ENCODE results near the gene NTM.
"Not testable (repeated sequence)": the region's sequence is repeated elsewhere in the genome, so short reads cannot be mapped to it uniquely, and the experiment has no call there.

Gene NTM

DNA sequence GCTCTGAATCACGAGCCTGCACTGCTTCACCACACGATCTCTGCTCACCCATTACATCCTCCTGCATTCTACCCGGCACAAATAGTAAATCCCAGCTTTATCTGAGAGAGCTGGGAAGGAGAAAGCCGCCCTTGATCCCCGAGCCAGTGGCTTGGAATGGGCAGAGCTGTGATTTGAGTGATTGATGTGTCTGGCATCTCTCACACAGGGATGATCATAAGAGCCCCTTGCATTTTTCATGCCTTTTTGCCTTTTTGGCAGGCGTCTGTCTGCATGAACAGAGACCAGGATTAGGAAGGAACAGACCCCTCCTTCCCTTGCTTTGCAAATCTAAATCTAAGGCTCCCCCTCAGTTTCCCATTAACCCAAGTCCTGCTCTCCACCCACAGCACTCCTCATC lies 945.3 kb downstream of the NTM start:
- TF ChIP-seq, protein P1, sequence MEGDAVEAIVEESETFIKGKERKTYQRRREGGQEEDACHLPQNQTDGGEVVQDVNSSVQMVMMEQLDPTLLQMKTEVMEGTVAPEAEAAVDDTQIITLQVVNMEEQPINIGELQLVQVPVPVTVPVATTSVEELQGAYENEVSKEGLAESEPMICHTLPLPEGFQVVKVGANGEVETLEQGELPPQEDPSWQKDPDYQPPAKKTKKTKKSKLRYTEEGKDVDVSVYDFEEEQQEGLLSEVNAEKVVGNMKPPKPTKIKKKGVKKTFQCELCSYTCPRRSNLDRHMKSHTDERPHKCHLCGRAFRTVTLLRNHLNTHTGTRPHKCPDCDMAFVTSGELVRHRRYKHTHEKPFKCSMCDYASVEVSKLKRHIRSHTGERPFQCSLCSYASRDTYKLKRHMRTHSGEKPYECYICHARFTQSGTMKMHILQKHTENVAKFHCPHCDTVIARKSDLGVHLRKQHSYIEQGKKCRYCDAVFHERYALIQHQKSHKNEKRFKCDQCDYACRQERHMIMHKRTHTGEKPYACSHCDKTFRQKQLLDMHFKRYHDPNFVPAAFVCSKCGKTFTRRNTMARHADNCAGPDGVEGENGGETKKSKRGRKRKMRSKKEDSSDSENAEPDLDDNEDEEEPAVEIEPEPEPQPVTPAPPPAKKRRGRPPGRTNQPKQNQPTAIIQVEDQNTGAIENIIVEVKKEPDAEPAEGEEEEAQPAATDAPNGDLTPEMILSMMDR (conservative IDR thresholded peaks at IDR 0.05; ENCODE audit: low read length) = no peak
- no peak for DNase-seq (ENCODE audit: low read depth)

DNA sequence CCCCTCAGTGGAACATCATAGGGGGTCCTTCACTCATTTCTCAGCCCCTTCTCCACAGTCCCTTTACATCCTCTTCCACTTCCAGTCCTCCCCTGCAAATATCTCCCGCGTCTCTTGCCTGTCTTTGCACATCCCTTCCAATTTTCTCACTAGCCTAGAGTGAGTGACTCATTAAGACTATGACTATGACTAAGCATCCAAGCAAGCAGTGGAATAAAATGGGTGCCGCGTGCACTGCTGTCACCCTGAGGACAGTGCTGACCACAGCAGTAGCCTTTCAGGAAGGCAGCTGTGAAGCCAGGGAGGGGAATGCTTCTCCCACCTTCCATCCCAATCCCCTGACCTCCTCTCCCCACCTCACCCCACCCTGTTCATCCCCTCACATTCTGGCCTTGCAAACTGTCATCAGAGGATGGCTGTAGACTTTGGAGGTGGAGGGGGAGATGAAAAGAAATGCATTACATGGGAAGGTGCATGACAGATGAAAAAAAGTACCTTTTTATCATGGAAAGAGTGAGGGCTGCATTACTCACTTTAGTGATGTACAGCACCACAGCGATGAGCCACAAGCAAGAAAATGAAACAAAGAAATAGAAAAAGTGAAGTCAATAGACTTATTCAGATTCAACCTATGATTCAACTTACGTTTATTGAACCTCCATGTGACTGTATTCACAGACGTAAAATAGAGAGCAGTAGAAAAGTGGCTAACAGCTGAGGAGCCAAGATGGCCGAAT lies 948.2 kb downstream of the NTM start:
- DNase-seq (ENCODE audit: low read depth) = peak; percentile 61
- TF ChIP-seq, protein P1 (conservative IDR thresholded peaks at IDR 0.05; ENCODE audit: low read length) = peak; percentile 17; the same call in 1 of the 2 replicates
- H3K4me3 ChIP-seq (ENCODE audit: low read length) = no peak overlapping the region

More for the DNA sequence above, 945.3 kb downstream of the NTM start:
- no peak overlapping the region for H3K4me3 ChIP-seq (ENCODE audit: low read length)

DNA sequence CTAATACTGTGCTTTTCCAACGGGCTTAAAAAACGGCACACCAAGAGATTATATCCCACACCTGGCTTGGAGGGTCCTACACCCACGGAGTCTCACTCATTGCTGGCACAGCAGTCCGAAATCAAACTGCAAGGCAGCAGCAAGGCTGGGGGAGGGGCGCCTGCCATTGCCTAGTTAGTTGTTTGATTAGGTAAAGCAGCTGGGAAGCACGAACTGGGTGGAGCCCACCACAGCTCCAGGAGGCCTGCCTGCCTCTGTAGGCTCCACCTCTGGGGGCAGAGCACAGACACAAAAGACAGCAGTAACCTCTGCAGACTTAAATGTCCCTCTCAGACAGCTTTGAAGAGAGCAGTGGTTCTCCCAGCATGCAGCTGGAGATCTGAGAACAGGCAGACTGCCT lies 949.0 kb downstream of the NTM start:
- not testable (repeated sequence) for DNase-seq (ENCODE audit: low read depth)

GRCh38 chr11:132330515-132330914 lies 960.1 kb downstream of the NTM start:
- no peak overlapping the region for H3K4me3 ChIP-seq (ENCODE audit: low read length)
- DNase-seq (ENCODE audit: low read depth) = peak; percentile 17
- TF ChIP-seq, protein P1 (conservative IDR thresholded peaks at IDR 0.05; ENCODE audit: low read length) = no peak

More for the DNA sequence above, 949.0 kb downstream of the NTM start:
- not testable (repeated sequence) for H3K4me3 ChIP-seq (ENCODE audit: low read length)

DNA sequence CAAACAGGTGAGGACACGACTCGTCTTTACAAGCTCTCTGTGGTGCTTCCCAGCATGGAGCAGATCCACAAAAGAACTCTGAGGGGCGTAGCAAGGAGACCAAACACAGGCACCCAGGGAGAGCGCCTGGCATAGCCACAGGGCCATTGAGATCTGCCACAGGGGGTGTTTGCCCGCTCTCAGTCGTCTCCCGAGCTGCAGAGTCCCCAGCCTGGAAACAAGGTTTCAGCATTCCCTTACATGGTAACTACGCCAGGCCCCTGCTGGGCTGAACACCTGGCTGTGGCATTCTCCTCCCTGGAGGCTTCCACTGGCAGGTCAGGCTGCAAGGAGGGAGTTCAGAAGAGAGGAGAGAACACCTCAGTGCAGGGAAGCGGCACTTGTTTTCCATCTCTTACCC lies 962.1 kb downstream of the NTM start:
- no peak overlapping the region for H3K4me3 ChIP-seq (ENCODE audit: low read length)
- DNase-seq (ENCODE audit: low read depth) = no peak
- TF ChIP-seq, protein P1 (conservative IDR thresholded peaks at IDR 0.05; ENCODE audit: low read length) = no peak

DNA sequence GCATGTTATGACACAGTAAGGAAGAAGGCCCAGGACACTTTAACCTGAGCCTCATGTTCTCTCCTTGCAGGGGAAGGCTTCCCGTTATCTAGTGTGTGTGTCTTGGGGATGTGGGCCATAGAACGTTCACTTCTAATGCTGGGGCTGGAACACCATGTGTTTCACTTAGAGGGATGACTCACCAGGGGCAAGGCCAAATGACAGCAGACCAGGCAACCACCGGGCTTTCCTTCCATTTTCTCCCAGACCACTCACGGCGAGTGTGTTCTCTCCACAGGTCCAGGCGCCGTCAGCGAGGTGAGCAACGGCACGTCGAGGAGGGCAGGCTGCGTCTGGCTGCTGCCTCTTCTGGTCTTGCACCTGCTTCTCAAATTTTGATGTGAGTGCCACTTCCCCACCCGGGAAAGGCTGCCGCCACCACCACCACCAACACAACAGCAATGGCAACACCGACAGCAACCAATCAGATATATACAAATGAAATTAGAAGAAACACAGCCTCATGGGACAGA lies 964.4 kb downstream of the NTM start:
- no peak for DNase-seq (ENCODE audit: low read depth)
- no peak overlapping the region for H3K4me3 ChIP-seq (ENCODE audit: low read length)
- TF ChIP-seq, protein P1 (conservative IDR thresholded peaks at IDR 0.05; ENCODE audit: low read length) = no peak

- no peak overlapping the region for H3K4me3 ChIP-seq (ENCODE audit: low read length)
- TF ChIP-seq, protein P1 (conservative IDR thresholded peaks at IDR 0.05; ENCODE audit: low read length) = no peak
- no peak for DNase-seq (ENCODE audit: low read depth)
These were observed 964.9 kb downstream of the NTM start for GRCh38 chr11:132335311-132335710.
